ENCODE results near the gene GRID1.

The GRID1 gene

DNA sequence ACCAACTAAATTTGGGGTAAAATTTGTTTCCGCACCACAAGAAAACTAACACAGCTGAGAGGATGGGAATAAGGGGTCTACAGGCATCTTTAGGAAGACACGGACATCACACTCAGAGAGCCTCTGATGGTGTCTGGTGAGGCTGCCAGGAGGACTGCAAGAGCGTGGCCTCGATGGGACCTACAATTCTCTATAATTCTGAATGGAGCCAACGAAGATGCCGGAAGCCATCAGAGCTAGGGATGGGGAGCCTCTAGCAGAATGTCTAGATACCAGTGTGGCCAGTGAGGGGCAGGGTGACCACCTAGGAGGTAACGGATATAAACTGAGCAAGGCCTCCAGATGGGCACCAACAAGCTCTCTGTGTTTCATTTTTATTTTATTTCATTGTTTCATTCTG, 7.5 kb downstream of the GRID1 start:
- Histone ChIP-seq H3K27ac (ENCODE audit: low read length) (no peak overlapping the region), H3K9ac (ENCODE audit: low read length) (no peak overlapping the region), H3K4me2 (ENCODE audit: low read depth, low read length) (no peak overlapping the region), H4K20me1 (ENCODE audit: insufficient read depth, low read length) (no peaks in the 10 kb centered on the region), H3K27me3 (replicated peaks; ENCODE audit: insufficient read depth, low read length) (peaks cover 1% of the 10 kb centered on the region; the same call in 1 of the 2 replicates), H3K9me2 (replicated peaks; ENCODE audit: insufficient read depth, low read length) (no peaks in the 10 kb centered on the region), H3K4me1 (ENCODE audit: low read length) (no peaks in the 10 kb centered on the region), H3K79me2 (ENCODE audit: low read length) (no peaks in the 10 kb centered on the region), H3K36me3 (replicated peaks; ENCODE audit: insufficient read depth, low read length) (no peaks in the 10 kb centered on the region), H3K9me3 (replicated peaks; ENCODE audit: insufficient read depth, low read length) (no peaks in the 10 kb centered on the region), H3K4me3 (ENCODE audit: low read length) (no peak overlapping the region), H2AFZ (ENCODE audit: low read length) (no peak overlapping the region), H3F3A (ENCODE audit: insufficient read depth, low read length) (no peaks in the 10 kb centered on the region)
- TF ChIP-seq EZH2 (optimal IDR thresholded peaks at IDR 0.05; ENCODE audit: low read depth, low read length): no peak
- TF ChIP-seq, protein P1, sequence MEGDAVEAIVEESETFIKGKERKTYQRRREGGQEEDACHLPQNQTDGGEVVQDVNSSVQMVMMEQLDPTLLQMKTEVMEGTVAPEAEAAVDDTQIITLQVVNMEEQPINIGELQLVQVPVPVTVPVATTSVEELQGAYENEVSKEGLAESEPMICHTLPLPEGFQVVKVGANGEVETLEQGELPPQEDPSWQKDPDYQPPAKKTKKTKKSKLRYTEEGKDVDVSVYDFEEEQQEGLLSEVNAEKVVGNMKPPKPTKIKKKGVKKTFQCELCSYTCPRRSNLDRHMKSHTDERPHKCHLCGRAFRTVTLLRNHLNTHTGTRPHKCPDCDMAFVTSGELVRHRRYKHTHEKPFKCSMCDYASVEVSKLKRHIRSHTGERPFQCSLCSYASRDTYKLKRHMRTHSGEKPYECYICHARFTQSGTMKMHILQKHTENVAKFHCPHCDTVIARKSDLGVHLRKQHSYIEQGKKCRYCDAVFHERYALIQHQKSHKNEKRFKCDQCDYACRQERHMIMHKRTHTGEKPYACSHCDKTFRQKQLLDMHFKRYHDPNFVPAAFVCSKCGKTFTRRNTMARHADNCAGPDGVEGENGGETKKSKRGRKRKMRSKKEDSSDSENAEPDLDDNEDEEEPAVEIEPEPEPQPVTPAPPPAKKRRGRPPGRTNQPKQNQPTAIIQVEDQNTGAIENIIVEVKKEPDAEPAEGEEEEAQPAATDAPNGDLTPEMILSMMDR (IDR thresholded peaks at IDR 0.05; ENCODE audit: low read length): no peak
- no peak for TF ChIP-seq EZH2phosphoT487 (IDR thresholded peaks at IDR 0.05; ENCODE audit: low read length)
- DNase-seq: no peak

DNA sequence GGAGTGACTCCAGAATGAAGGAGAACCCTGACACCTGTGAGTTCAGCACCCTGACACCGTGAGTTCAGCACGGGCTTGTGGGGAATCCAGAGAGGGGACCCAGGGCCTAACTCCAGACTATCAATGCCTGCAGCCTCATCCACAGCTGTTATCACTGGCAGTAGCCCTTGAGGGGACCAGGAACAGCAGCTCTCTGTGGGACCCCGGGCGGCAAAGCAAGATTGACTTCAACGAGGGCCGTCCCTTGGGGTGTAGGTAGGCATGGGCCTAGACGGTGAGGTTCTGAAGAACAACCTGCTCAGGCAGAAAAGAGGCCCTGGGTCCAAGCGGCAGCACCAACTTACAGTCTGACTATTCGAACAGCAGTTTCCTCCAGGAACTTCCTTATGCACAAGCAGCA, 8.9 kb downstream of the GRID1 start:
- no peak for DNase-seq
- Histone ChIP-seq H3K9me3 (replicated peaks; ENCODE audit: insufficient read depth, low read length) (no peaks in the 10 kb centered on the region), H3K27ac (ENCODE audit: low read length) (no peak overlapping the region), H3K36me3 (replicated peaks; ENCODE audit: insufficient read depth, low read length) (no peaks in the 10 kb centered on the region), H3K4me1 (ENCODE audit: low read length) (no peaks in the 10 kb centered on the region), H3F3A (ENCODE audit: insufficient read depth, low read length) (no peaks in the 10 kb centered on the region), H4K20me1 (ENCODE audit: insufficient read depth, low read length) (no peaks in the 10 kb centered on the region), H3K79me2 (ENCODE audit: low read length) (no peaks in the 10 kb centered on the region), H2AFZ (ENCODE audit: low read length) (no peak overlapping the region), H3K9ac (ENCODE audit: low read length) (no peak overlapping the region), H3K27me3 (replicated peaks; ENCODE audit: insufficient read depth, low read length) (no peaks in the 10 kb centered on the region), H3K4me2 (ENCODE audit: low read depth, low read length) (no peak overlapping the region), H3K4me3 (ENCODE audit: low read length) (no peak overlapping the region), H3K9me2 (replicated peaks; ENCODE audit: insufficient read depth, low read length) (no peaks in the 10 kb centered on the region)
- TF ChIP-seq, protein P1 (IDR thresholded peaks at IDR 0.05; ENCODE audit: low read length): no peak
- TF ChIP-seq EZH2 (optimal IDR thresholded peaks at IDR 0.05; ENCODE audit: low read depth, low read length) (no peak), EZH2phosphoT487 (IDR thresholded peaks at IDR 0.05; ENCODE audit: low read length) (no peak)

DNA sequence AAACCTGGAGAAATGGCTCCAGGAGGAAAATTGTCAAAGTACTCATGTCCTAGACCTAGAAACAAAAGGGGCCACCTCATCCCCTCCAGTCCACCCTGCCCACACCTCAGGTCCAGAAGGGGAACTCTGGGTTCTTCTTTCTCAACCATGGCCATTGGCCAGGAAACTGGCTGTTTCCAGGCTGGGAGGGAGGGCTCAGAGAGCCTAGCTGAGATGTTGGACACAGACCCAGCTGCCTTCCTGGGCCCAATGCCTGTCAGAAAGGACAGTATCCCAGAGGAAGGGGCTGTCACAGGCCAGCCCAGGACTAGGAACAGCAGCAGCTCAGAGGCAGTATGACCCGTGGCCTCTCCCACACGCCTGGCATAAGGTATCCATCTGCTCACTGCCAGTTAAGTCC, 9.6 kb downstream of the GRID1 start:
- TF ChIP-seq EZH2phosphoT487 (IDR thresholded peaks at IDR 0.05; ENCODE audit: low read length): no peak
- TF ChIP-seq, protein P1 (IDR thresholded peaks at IDR 0.05; ENCODE audit: low read length): no peak
- no peak for TF ChIP-seq EZH2 (optimal IDR thresholded peaks at IDR 0.05; ENCODE audit: low read depth, low read length)
- no peaks in the 10 kb centered on the region for H3K36me3 ChIP-seq (replicated peaks; ENCODE audit: insufficient read depth, low read length)
- DNase-seq: no peak
- H3K9ac ChIP-seq (ENCODE audit: low read length): no peak overlapping the region
- no peaks in the 10 kb centered on the region for H3K9me3 ChIP-seq (replicated peaks; ENCODE audit: insufficient read depth, low read length)
- no peaks in the 10 kb centered on the region for H4K20me1 ChIP-seq (ENCODE audit: insufficient read depth, low read length)
- no peaks in the 10 kb centered on the region for H3K9me2 ChIP-seq (replicated peaks; ENCODE audit: insufficient read depth, low read length)
- no peak overlapping the region for H2AFZ ChIP-seq (ENCODE audit: low read length)
- no peaks in the 10 kb centered on the region for H3F3A ChIP-seq (ENCODE audit: insufficient read depth, low read length)
- no peaks in the 10 kb centered on the region for H3K27me3 ChIP-seq (replicated peaks; ENCODE audit: insufficient read depth, low read length)
- H3K4me1 ChIP-seq (ENCODE audit: low read length): no peaks in the 10 kb centered on the region
- no peak overlapping the region for H3K27ac ChIP-seq (ENCODE audit: low read length)
- no peaks in the 10 kb centered on the region for H3K79me2 ChIP-seq (ENCODE audit: low read length)
- no peak overlapping the region for H3K4me2 ChIP-seq (ENCODE audit: low read depth, low read length)
- no peak overlapping the region for H3K4me3 ChIP-seq (ENCODE audit: low read length)
